Adrenal gland (tissue), 12 donors: Measurements from ENCODE around the gene CBLC. TPM values are rescaled to one million over a fixed set of nuclear protein-coding genes. Genes with fewer than 3 reads are reported as not detected.

ENCODE experiments used
- DNase-seq, 7 donors: peaks; one replicate each; pipeline ENCODE4 v3.0.0-alpha.2; 2019 to 2020
- H3K27ac ChIP-seq, 5 donors: fragments of 200-600 bp; sonication (generic) in 4 of 5; 1 replicate in 3 of 5; 2 replicates in 2 of 5; pipeline versions ENCODE4 v1.5.1 to v1.8.0; 2016 to 2020; ENCODE audit warnings: mild to moderate bottlenecking in 1 of 5
- H3K27me3 ChIP-seq: fragments of 200-600 bp; 2 replicates; pipeline ENCODE4 v1.8.0; 2021
- H3K36me3 ChIP-seq, 2 donors: fragments of 200-600 bp; replicated peaks in 1 of 2; 1 replicate in 1 of 2; 2 replicates in 1 of 2; pipeline versions ENCODE4 v1.5.1 to v1.8.0; 2018 to 2022
- H3K4me1 ChIP-seq, 2 donors: fragments of 200-600 bp; replicated peaks in 1 of 2; 1 replicate in 1 of 2; 2 replicates in 1 of 2; pipeline versions ENCODE4 v1.5.1 to v1.8.0; 2018 to 2021
- H3K4me3 ChIP-seq, 4 donors: fragments of 200-600 bp; sonication (generic) in 3 of 4; one replicate each; pipeline ENCODE4 v1.5.1; 2016 to 2018
- H3K9me3 ChIP-seq, 3 donors: fragments of 200-600 bp; sonication (generic) in 1 of 3; replicated peaks in 1 of 3; 1 replicate in 2 of 3; 2 replicates in 1 of 3; pipeline versions ENCODE4 v1.5.1 to v1.8.0; 2016 to 2021
- CTCF ChIP-seq, 6 experiments: fragments of 450-650 bp in 4 of 6; fragments of 200-600 bp in 2 of 6; sonication (generic) in 1 of 6; IDR thresholded peaks; 1 replicate in 5 of 6; 2 replicates in 1 of 6; pipeline versions ENCODE4 v1.5.1 to v1.8.0; 2016 to 2021; ENCODE audit warnings: antibody characterized with exemption in 6 of 6, mild to moderate bottlenecking in 2 of 6, moderate library complexity in 1 of 6
- POLR2A ChIP-seq, 2 donors: fragments of 450-650 bp; IDR thresholded peaks; one replicate each; pipeline ENCODE4 v1.6.1; 2017; ENCODE audit warnings: antibody characterized with exemption in 2 of 2, mild to moderate bottlenecking in 2 of 2, moderate library complexity in 1 of 2
- WGBS, 4 donors: extraction: QIAGEN DNeasy Blood & Tissue Kit in 2 of 4; methylation state at CpG; one replicate each; pipeline versions ENCODE4 v1.1.5 to v1.1.7; 2013 to 2017; 5-methylcytosine and 5-hydroxymethylcytosine counted together
- intact Hi-C, 2 donors: fragments of 100-400 bp; cut with DNase I; formaldehyde crosslinking; loops; one replicate each; pipeline versions ENCODE4 v1.14.1 to v1.15.0; 2022 to 2023
- polyA plus RNA-seq, 3 donors: library from polyadenylated mRNA; stranded (reverse); fragments of 200-250 nt in 2 of 3; fragments of 350-450 nt in 1 of 3; fragmentation: Illumina TruSeq in 1 of 3; extraction: RNeasy Lipid Tissue Mini Kit (QIAGEN cat#74804) in 1 of 3; gene quantifications; one replicate each; pipeline ENCODE4 v1.2.3, GENCODE V29; 2013 to 2014
- total RNA-seq, 9 donors: library from RNA; depleted of rRNA in 4 of 9; stranded (reverse); fragments of >200 nt in 4 of 9; fragments of 120-200 nt in 1 of 9; fragmentation: NEBNext Ultra II Directional in 1 of 9; extraction: Animal tissue kit (Norgen Biotek cat#: 25700) in 1 of 9; gene quantifications; one replicate each; pipeline versions ENCODE4 v1.1.0 to v1.2.4, GENCODE V29; 2013 to 2023
- donor health status: healthy with polysubstance abuse.
- donor health status: Bipolar disorder and iron deficiency.
- donor health status: DM: yes; HTN: yes; CAD: no.
- donor health status: DM: no; HTN: no; CAD: no.
- donor health status: DM: no; HTN: no; CAD: no.
- donor health status: DM: yes; HTN: yes; CAD: no.

The CBLC gene
- total and polyA plus RNA-seq, 12 donors, result 0.13 to 0.14 TPM; not detected in 10

- Histone ChIP-seq H3K27me3 (no peaks in the 10 kb centered on the region), H3K27ac (peak overlapping the region in 4 of 5 donors; percentile 8 to 66 (median 48)), H3K36me3 (no peaks in the 10 kb centered on the region), H3K4me1 (peaks cover 28 to 50% of the 10 kb centered on the region in 2 donors), H3K9me3 (no peaks in the 10 kb centered on the region), H3K4me3 (no peak overlapping the region)
- WGBS, 4 donors, result 41 to 51% (median 46%) methylated on average over 9 to 13 of the region's 13 CpGs
- intact Hi-C loops, result no loop called here
- peak in 4 of 7 donors; percentile 55 to 85 (median 72) for DNase-seq
- TF ChIP-seq POLR2A (IDR thresholded peaks at IDR 0.05) (no peak), CTCF (IDR thresholded peaks at IDR 0.05) (no peak)
Measured at GRCh38 chr19:44737238-44738071, 40.2 kb upstream of the CBLC start.

- TF ChIP-seq POLR2A (IDR thresholded peaks at IDR 0.05) (no peak), CTCF (IDR thresholded peaks at IDR 0.05) (no peak)
- Histone ChIP-seq H3K27me3 (no peaks in the 10 kb centered on the region), H3K27ac (peak overlapping the region in 2 of 5 donors; percentile 52 to 66), H3K4me1 (peaks cover 34 to 56% of the 10 kb centered on the region in 2 donors), H3K36me3 (no peaks in the 10 kb centered on the region), H3K4me3 (no peak overlapping the region), H3K9me3 (no peaks in the 10 kb centered on the region)
- WGBS, 4 donors, result 80 to 92% (median 82%) methylated on average over 2 of the region's 2 CpGs
- intact Hi-C loops, result no loop called here
- no peak for DNase-seq
Measured at GRCh38 chr19:44738136-44738535, 39.6 kb upstream of the CBLC start.

GRCh38 chr19:44738603-44739558 is 38.8 kb upstream of the CBLC start:
- H3K36me3 ChIP-seq, result no peaks in the 10 kb centered on the region
- WGBS, 4 donors, result 62 to 68% (median 64%) methylated on average over 8 to 11 of the region's 11 CpGs
- TF ChIP-seq POLR2A (IDR thresholded peaks at IDR 0.05), result no peak
- no peak for TF ChIP-seq CTCF (IDR thresholded peaks at IDR 0.05)
- peaks cover 38 to 64% of the 10 kb centered on the region in 2 donors for H3K4me1 ChIP-seq
- H3K9me3 ChIP-seq, result no peaks in the 10 kb centered on the region
- no peaks in the 10 kb centered on the region for H3K27me3 ChIP-seq
- DNase-seq, result peak in 3 of 7 donors; percentile 45 to 55 (median 46)
- peak overlapping the region in 1 of 5 donors; percentile 52 for H3K27ac ChIP-seq
- intact Hi-C loops, result no loop called here
- no peak overlapping the region for H3K4me3 ChIP-seq

- intact Hi-C loops, result no loop called here
- peak overlapping the region in 4 of 5 donors; percentile 80 to 98 (median 92) for H3K27ac ChIP-seq
- H3K4me1 ChIP-seq, result peaks cover 47 to 78% of the 10 kb centered on the region in 2 donors
Measured at GRCh38 chr19:44740351-44740824, 37.3 kb upstream of the CBLC start.

More at GRCh38 chr19:44740351-44740824, 37.3 kb upstream of the CBLC start:
- H3K4me3 ChIP-seq, result no peak overlapping the region
- no peaks in the 10 kb centered on the region for H3K9me3 ChIP-seq
- 39 to 48% (median 44%) methylated on average over 3 of the region's 3 CpGs for WGBS, 4 donors
- H3K36me3 ChIP-seq, result no peaks in the 10 kb centered on the region
- no peaks in the 10 kb centered on the region for H3K27me3 ChIP-seq
- no peak for DNase-seq
- TF ChIP-seq POLR2A (IDR thresholded peaks at IDR 0.05) (no peak), CTCF (IDR thresholded peaks at IDR 0.05) (no peak)
